Loucy (cell line): Measurements from ENCODE around the gene PRSS1.
"Not testable (repeated sequence)": the region's sequence is repeated elsewhere in the genome, so short reads cannot be mapped to it uniquely, and the experiment has no call there.

ENCODE experiments used
- H2AFZ ChIP-seq: fragments of 200-600 bp; sonication (generic); 2 replicates; pipeline ENCODE4 v1.6.0; 2016; ENCODE audit warnings: antibody characterized with exemption, mild to moderate bottlenecking, low read length, moderate library complexity
- H3F3A ChIP-seq: fragments of 200-600 bp; 2 replicates; pipeline ENCODE4 v1.6.0; 2016; ENCODE audit warnings: antibody characterized with exemption, low read depth, mild to moderate bottlenecking
- H3K27me3 ChIP-seq: fragments of 200-600 bp; sonication (generic); 2 replicates; pipeline ENCODE4 v1.6.1; 2014; ENCODE audit warnings: low read length, mild to moderate bottlenecking; ENCODE audit not compliant: insufficient read depth, poor library complexity, severe bottlenecking
- H3K36me3 ChIP-seq: fragments of 200-600 bp; sonication (generic); 2 replicates; pipeline ENCODE4 v1.6.1; 2016; ENCODE audit warnings: low read length; ENCODE audit not compliant: insufficient read depth
- H3K4me1 ChIP-seq: fragments of 200-600 bp; sonication (generic); 2 replicates; pipeline ENCODE4 v1.5.1; 2014; ENCODE audit warnings: low read length, mild to moderate bottlenecking; ENCODE audit not compliant: insufficient read depth, poor library complexity, severe bottlenecking
- H3K4me2 ChIP-seq: fragments of 200-600 bp; sonication (generic); 2 replicates; pipeline ENCODE4 v1.6.0; 2014; ENCODE audit warnings: antibody characterized with exemption, low read length, low read depth, mild to moderate bottlenecking; ENCODE audit not compliant: poor library complexity, severe bottlenecking
- H3K4me3 ChIP-seq: fragments of 200-600 bp; sonication (generic); 2 replicates; pipeline ENCODE4 v1.5.1; 2014; ENCODE audit warnings: low read length, mild to moderate bottlenecking, mixed read lengths; ENCODE audit not compliant: poor library complexity, severe bottlenecking
- H3K79me2 ChIP-seq: fragments of 200-600 bp; sonication (generic); 2 replicates; pipeline ENCODE4 v1.6.1; 2014; ENCODE audit warnings: low read length; ENCODE audit not compliant: insufficient read depth
- H3K9ac ChIP-seq: fragments of 200-600 bp; sonication (generic); 2 replicates; pipeline ENCODE4 v1.6.0; 2014; ENCODE audit warnings: mild to moderate bottlenecking, low read depth, low read length, moderate library complexity; ENCODE audit not compliant: poor library complexity, severe bottlenecking
- H3K9me2 ChIP-seq: fragments of 200-600 bp; sonication (generic); replicated peaks from 2 replicates; pipeline ENCODE4 v1.6.1; 2016; ENCODE audit warnings: low read depth, low read length, mixed read lengths
- H3K9me3 ChIP-seq: fragments of 200-600 bp; sonication (generic); 2 replicates; pipeline ENCODE4 v1.6.1; 2014; ENCODE audit warnings: mild to moderate bottlenecking, antibody characterized with exemption, low read length, low read depth; ENCODE audit not compliant: insufficient read depth
- H4K20me1 ChIP-seq: fragments of 200-600 bp; sonication (generic); 2 replicates; pipeline ENCODE4 v1.6.0; 2014; ENCODE audit warnings: antibody characterized with exemption, low read length, mild to moderate bottlenecking; ENCODE audit not compliant: insufficient read depth, poor library complexity, severe bottlenecking
- CTCF ChIP-seq: fragments of 200-600 bp; sonication (generic); conservative IDR thresholded peaks from 2 replicates; pipeline ENCODE4 v1.5.1; 2014; ENCODE audit warnings: mild to moderate bottlenecking, antibody characterized with exemption, low read length
- EZH2phosphoT487 ChIP-seq: fragments of 200-600 bp; IDR thresholded peaks from 2 replicates; pipeline ENCODE4 v1.6.1; 2018; ENCODE audit warnings: antibody characterized with exemption, mild to moderate bottlenecking, moderate library complexity, borderline replicate concordance

PRSS1 gene

GRCh38 chr7:142760071-142760642 is 10.9 kb downstream of the PRSS1 start:
- H2AFZ ChIP-seq = no peak overlapping the region
- H3K4me3 ChIP-seq = no peak overlapping the region
- no peaks in the 10 kb centered on the region for H3K9me2 ChIP-seq
- TF ChIP-seq EZH2phosphoT487 (no peak), CTCF (no peak)
- no peaks in the 10 kb centered on the region for H3K27me3 ChIP-seq
- no peaks in the 10 kb centered on the region for H3K36me3 ChIP-seq
- no peak overlapping the region for H3K9ac ChIP-seq
- H3K4me2 ChIP-seq = no peak overlapping the region
- H3K9me3 ChIP-seq = no peaks in the 10 kb centered on the region
- no peaks in the 10 kb centered on the region for H3K79me2 ChIP-seq
- H3K4me1 ChIP-seq = no peaks in the 10 kb centered on the region
- H3F3A ChIP-seq = no peaks in the 10 kb centered on the region
- H4K20me1 ChIP-seq = no peaks in the 10 kb centered on the region

- not testable (repeated sequence) for H3F3A ChIP-seq, H4K20me1 ChIP-seq, H3K36me3 ChIP-seq, H2AFZ ChIP-seq, H3K9ac ChIP-seq, H3K79me2 ChIP-seq, H3K4me1 ChIP-seq, H3K9me3 ChIP-seq, H3K4me2 ChIP-seq, H3K4me3 ChIP-seq, H3K27me3 ChIP-seq, H3K9me2 ChIP-seq
Observed at GRCh38 chr7:142761606-142762005, 12.3 kb downstream of the PRSS1 start.

GRCh38 chr7:142762104-142762503 is 12.8 kb downstream of the PRSS1 start:
- Histone ChIP-seq H2AFZ (no peak overlapping the region), H3K9me2 (no peaks in the 10 kb centered on the region), H3K36me3 (no peaks in the 10 kb centered on the region), H3K4me3 (no peak overlapping the region), H3F3A (no peaks in the 10 kb centered on the region), H3K4me1 (no peaks in the 10 kb centered on the region), H3K79me2 (no peaks in the 10 kb centered on the region), H3K9me3 (no peaks in the 10 kb centered on the region), H3K4me2 (no peak overlapping the region), H4K20me1 (no peaks in the 10 kb centered on the region), H3K9ac (no peak overlapping the region), H3K27me3 (no peaks in the 10 kb centered on the region)
- TF ChIP-seq CTCF = no peak
- no peak for TF ChIP-seq EZH2phosphoT487

- Histone ChIP-seq H3K36me3 (no peaks in the 10 kb centered on the region), H2AFZ (no peak overlapping the region), H4K20me1 (no peaks in the 10 kb centered on the region), H3K27me3 (no peaks in the 10 kb centered on the region), H3K4me2 (no peak overlapping the region), H3K79me2 (no peaks in the 10 kb centered on the region), H3K4me3 (no peak overlapping the region), H3K9me2 (no peaks in the 10 kb centered on the region), H3K9me3 (no peaks in the 10 kb centered on the region), H3K9ac (no peak overlapping the region), H3K4me1 (no peaks in the 10 kb centered on the region), H3F3A (no peaks in the 10 kb centered on the region)
- TF ChIP-seq EZH2phosphoT487 (no peak), CTCF (no peak)
Observed at GRCh38 chr7:142767451-142767850, 18.2 kb downstream of the PRSS1 start.
